AG10803 (cell line): ENCODE data around the gene CCDC33.

Source experiments
- DNase-seq: peaks from one replicate; pipeline ENCODE4 v3.0.0; 2010; ENCODE audit warnings: low read depth
- H3K4me3 ChIP-seq: 2 replicates; pipeline ENCODE4 v1.5.1; 2011; ENCODE audit warnings: mild to moderate bottlenecking, low read length, control low read depth
- CTCF ChIP-seq: conservative IDR thresholded peaks from 2 replicates; pipeline ENCODE4 v1.5.1; 2011; ENCODE audit warnings: mild to moderate bottlenecking, low read length, control low read depth, inconsistent platforms

CCDC33 gene

GRCh38 chr15:74196175-74196574, 40.0 kb upstream of the CCDC33 start:
- peak; percentile 97 for DNase-seq
- TF ChIP-seq CTCF = no peak
- no peak overlapping the region for H3K4me3 ChIP-seq

GRCh38 chr15:74197176-74197965, 38.8 kb upstream of the CCDC33 start:
- no peak overlapping the region for H3K4me3 ChIP-seq
- no peak for TF ChIP-seq CTCF
- no peak for DNase-seq

- no peak for TF ChIP-seq CTCF
- no peak overlapping the region for H3K4me3 ChIP-seq
- no peak for DNase-seq
Observed at GRCh38 chr15:74199297-74199652, 36.9 kb upstream of the CCDC33 start.

- H3K4me3 ChIP-seq = no peak overlapping the region
- TF ChIP-seq CTCF = no peak
- DNase-seq = peak; percentile 80
Observed at GRCh38 chr15:74200412-74200815, 35.7 kb upstream of the CCDC33 start.

- no peak overlapping the region for H3K4me3 ChIP-seq
- no peak for TF ChIP-seq CTCF
- DNase-seq = no peak
Observed at GRCh38 chr15:74200871-74201419, 35.2 kb upstream of the CCDC33 start.

GRCh38 chr15:74201710-74202420, 34.3 kb upstream of the CCDC33 start:
- no peak overlapping the region for H3K4me3 ChIP-seq
- no peak for TF ChIP-seq CTCF
- DNase-seq = no peak
